Mesenteric fat pad (tissue), 1 donor: Measurements from ENCODE around the gene RNF212. TPM values are rescaled to one million over a fixed set of nuclear protein-coding genes. Genes with fewer than 3 reads are reported as not detected.

Experiments used
- DNase-seq: peaks from one replicate; pipeline ENCODE4 v3.0.0-alpha.2; 2020; ENCODE audit warnings: low spot score
- total RNA-seq: library from RNA; stranded (reverse); fragmentation: NEBNext Ultra II Directional; extraction: Animal tissue kit (Norgen Biotek cat#: 25700); gene quantifications from one replicate; pipeline ENCODE4 v1.2.1, GENCODE V29; 2021
- donor health status: DM: yes; HTN: yes; CAD: no.

Gene RNF212
- total RNA-seq, 1 donor from 2014 or later: 4.2 TPM

- DNase-seq: no peak
Measured at GRCh38 chr4:1038948-1039492, 74.3 kb downstream of the RNF212 start.

DNA sequence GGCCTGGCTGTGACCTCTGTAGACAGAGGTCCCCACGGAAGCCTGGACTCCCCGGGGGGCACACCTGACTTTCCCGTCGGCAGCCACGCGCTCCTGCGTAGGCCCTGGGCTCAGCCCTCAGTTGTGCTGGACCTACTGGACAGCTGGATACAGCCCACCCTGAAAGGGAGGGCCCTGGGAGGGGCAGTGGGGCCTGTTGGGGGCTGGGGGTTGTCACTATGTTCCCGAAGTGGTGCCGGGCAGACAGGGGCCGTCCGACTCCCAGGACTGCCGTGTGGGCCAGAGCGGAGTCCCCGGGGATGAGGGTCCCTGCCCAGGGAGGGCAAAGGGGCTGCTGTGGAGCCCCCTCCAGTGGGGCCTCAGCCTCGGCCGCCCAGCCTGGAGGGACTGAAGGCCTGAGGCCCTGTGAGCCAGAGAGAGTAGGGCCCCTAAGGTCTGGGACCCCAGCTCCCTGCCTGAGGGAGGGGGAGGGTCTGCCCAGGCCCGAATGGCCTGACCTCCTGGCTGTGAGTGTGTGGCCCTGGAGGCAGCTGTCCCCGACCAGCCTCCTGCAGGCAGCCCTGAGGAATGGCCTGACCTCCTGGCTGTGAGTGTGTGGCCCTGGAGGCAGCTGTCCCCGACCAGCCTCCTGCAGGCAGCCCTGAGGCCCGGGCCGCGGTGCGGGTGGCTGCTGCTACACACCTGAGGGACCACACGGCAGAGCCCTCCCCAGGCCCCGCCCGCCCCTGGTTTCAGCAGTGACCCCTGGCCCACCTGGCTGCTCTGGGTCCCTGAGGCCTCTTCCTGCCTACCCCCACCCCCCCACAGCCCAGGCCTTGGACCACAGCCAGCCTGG, 76.2 kb downstream of the RNF212 start:
- no peak for DNase-seq

GRCh38 chr4:1036095-1036494, 77.3 kb downstream of the RNF212 start:
- no peak for DNase-seq

DNA sequence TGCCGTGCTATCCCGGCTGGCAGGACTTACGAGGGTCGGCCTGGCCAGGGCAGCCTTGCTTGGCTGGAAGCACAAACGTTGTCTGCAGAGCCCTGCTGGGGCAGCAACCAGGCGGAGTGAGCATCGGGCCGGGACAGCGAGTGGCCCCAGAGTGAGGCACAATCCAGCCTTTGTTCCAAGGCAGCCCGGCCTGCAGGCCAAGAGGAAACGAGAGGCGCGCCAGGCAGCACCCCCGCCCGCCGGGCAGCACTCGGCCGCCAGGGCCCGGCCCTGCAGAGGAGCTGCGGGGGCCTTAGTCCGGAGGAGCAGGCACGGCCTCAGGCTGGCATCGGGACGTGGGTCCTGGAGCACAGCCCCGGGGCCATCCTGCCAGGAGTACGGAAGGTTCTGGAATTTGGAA, 77.9 kb downstream of the RNF212 start:
- no peak for DNase-seq

- no peak for DNase-seq
Measured at GRCh38 chr4:1033840-1034551, 79.4 kb downstream of the RNF212 start.

- no peak for DNase-seq
Measured at GRCh38 chr4:1032861-1033260, 80.5 kb downstream of the RNF212 start.

- DNase-seq: no peak
Measured at GRCh38 chr4:1031956-1032795, 81.2 kb downstream of the RNF212 start.

DNA sequence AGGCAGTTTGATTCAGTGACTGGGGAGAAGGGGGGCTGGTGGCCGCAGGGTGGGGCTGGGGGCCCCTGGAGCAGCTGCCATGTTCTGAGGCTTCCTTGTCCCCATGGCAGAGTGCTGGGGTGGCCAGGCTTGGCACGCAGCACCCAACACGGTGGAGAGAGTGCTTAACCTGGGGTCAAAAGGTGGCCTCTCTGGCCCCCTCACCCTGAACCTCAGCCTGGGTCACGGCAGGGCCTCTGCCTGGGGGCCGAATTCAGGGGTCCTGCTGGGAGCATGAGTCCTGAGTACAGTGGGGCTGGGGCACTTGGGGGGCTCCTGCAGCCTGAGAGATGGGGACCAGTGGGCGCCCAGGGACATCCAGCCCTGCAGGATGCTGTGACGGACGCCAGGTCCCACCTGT, 82.0 kb downstream of the RNF212 start:
- DNase-seq: no peak

DNA sequence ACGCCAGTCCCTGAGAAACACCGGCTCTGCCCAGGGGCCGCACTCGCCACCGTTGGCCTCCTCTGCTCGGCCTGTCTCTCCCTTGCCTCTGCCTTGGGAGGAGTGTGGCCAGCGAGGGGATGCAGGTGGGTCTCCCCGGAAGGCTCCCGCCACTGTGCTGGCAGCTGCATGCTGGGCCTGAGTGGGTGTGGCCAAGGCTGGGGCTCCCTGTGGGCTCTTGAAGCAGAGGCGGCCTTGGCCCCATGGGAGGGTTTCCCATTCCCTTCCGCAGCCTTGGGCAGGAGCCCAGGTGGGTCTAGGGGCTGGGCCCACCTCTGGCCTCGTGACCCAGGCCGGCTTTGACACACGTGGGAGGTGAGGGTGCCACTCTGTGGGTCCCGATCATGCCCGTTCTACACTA, 82.8 kb downstream of the RNF212 start:
- no peak for DNase-seq

DNA sequence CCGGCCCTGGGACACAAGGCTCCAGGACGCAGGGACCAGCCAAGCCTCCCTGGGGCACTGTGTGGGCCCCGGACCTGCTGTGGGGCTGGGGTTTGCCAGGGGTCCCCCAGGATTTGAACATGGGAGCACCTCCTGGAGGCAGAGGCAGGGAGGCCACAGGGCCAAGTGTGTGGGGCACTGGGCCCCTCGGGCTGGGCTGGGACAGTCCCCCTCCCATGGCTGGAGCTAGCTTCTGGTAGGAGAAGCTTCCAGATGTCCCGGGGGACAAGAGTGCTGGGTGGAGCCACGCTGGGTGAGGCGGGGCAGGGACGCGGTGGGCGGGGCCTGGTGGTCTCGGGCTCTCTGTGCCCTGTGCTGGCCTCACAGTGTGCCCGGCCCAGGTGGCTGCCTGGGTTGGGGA, 83.3 kb downstream of the RNF212 start:
- DNase-seq: no peak

- DNase-seq: no peak
Measured at GRCh38 chr4:1029529-1029928, 83.8 kb downstream of the RNF212 start.

DNA sequence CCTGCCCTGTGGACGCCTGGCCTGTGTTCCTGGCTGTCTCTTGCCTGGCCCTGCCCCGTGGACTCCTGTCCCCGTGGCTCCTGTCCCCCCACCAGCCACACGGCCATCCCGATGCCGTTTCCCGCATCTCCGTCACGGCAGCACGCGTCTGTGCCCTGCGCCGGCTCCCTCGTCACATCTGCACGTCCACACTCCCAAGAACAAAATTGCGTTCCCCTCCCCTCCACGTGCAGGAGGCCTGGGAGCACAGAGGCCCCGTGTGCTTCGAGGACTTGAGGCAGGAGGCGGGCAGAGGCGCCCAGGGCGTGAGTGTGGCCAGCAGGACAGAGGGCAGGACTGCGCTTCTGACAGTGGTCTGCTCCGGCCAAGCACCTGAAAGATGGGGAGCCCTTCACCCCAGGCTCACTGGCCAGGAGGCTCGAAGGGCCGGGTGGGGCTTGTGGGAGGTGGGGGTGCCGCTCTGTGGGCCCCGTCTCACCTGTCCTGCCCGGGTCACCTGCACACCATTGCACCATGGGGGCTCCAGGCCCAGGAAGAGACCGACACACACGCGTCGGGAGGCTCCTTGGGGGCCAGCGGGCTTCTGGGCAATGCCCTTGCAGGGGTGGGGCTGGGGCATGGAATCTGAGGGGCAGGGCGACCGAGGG, 84.7 kb downstream of the RNF212 start:
- no peak for DNase-seq

DNA sequence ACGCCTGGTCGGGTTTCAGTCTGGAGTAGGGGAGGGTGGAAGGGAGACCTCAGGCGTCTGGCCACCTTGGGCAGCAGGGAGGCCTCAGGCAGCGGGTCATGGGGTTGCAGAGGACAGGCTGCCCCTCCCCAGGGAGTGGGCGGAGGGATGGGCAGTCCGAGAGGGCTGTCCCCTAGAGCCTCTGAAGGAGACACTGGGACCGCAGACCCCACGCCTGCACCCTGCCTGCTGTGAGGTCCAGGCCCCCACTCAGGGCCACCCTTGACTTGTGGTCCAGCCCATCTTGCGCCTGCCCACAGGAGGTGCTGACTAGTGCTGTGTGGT, 85.5 kb downstream of the RNF212 start:
- no peak for DNase-seq

- no peak for DNase-seq
Measured at GRCh38 chr4:1027219-1027914, 86.0 kb downstream of the RNF212 start.

DNA sequence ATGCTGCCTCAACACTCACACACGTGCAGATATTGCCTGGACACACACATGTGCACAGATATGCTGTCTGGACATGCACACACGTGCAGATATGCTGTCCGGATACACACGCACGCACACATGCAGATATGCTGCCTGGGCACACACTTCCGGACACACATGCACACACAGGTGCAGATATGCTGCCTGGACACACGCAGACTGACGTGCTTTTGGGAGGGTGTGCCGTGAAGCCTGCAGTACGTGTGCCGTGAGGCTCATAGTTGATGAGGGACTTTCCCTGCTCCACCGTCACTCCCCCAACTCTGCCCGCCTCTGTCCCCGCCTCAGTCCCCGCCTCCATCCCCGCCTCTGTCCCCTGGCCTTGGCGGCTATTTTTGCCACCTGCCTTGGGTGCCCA, 87.2 kb downstream of the RNF212 start:
- no peak for DNase-seq

GRCh38 chr4:1024882-1025545, 88.3 kb downstream of the RNF212 start:
- no peak for DNase-seq

DNA sequence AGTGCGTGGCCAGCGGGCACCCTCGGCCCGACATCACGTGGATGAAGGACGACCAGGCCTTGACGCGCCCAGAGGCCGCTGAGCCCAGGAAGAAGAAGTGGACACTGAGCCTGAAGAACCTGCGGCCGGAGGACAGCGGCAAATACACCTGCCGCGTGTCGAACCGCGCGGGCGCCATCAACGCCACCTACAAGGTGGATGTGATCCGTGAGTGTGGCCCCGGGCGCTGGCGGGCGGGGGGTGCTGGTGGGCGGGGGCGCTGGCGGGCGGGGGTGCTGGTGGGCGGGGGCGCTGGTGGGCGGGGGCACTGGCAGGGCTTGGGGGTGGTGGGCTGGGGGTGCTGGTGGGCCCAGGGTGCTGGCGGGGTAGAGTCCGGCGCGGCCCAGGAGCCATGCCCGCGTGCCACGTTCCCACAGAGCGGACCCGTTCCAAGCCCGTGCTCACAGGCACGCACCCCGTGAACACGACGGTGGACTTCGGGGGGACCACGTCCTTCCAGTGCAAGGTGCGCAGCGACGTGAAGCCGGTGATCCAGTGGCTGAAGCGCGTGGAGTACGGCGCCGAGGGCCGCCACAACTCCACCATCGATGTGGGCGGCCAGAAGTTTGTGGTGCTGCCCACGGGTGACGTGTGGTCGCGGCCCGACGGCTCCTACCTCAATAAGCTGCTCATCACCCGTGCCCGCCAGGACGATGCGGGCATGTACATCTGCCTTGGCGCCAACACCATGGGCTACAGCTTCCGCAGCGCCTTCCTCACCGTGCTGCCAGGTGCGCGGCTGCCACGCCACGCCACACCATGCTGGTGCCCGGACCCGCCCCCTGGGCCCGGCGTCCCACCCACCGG, 89.2 kb downstream of the RNF212 start:
- no peak for DNase-seq

DNA sequence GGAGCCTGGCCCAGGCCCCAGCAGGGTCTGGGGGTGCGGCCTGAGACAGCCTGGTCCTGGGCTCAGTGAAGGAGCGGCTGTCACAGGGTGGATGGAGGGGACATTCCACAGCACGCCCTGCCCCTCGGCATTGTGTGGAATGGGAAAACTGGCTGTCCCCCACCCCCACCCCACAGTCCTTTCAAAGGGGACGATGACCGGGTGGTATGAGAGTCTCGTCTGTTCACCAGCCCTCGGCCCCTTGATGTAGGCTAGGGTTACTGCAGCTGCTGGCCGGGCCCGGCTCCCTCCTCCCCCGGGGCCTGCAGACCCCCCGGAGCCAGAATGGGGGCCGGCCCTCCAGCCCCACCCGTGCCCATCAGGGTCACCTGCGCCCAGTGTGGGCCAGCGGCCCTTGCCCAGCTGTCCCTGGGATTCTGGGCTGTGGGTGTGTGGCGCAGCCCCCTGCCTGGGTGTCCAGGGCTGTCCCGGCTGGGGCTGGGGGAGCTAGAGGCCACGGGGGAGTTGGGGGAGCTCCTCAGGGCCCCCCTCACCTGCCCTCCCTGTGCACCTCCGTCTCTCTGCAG, 90.2 kb downstream of the RNF212 start:
- no peak for DNase-seq

- DNase-seq: no peak
Measured at GRCh38 chr4:1022739-1023066, 90.7 kb downstream of the RNF212 start.
